ENCODE results near the gene PFKFB4.

DNA sequence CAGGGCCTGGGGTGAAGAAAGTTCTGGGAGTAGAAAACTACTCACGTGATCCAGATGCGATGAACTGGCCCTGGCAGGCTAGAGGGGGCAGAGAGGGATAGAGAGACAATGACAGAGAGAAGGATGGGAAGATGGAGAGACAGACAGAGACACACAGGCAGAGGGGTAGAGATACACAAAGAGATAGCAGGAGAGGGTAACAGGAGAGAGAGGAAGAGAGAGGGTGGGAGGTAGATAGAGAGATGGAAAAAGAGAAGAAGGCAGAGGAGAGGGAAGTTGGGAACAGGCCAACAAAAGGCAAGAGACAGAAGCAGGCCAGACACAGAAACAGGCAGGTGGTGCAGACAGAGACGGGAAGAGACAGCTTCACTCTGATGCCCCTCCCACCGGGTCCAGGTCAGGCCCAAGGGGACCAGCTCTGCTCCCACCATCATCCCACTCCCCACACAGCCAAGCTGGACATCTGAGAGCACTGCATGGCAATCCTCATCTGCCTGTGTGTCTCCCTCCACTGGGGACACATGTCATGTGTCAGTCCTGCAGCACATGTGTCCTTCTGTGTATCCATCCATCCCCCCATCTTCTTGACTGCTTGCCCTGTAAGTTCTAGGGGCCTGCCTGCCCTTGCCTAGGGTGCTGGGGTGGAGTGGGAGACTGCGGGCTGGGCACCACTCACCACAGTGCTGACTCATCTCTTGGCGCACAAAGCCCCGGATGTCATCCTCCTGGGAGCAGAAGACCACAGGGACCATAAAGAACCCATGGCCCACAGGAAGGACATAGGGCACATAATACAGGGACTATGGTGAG lies 9.2 kb upstream of the PFKFB4 start:
- TF ChIP-seq, protein P1, sequence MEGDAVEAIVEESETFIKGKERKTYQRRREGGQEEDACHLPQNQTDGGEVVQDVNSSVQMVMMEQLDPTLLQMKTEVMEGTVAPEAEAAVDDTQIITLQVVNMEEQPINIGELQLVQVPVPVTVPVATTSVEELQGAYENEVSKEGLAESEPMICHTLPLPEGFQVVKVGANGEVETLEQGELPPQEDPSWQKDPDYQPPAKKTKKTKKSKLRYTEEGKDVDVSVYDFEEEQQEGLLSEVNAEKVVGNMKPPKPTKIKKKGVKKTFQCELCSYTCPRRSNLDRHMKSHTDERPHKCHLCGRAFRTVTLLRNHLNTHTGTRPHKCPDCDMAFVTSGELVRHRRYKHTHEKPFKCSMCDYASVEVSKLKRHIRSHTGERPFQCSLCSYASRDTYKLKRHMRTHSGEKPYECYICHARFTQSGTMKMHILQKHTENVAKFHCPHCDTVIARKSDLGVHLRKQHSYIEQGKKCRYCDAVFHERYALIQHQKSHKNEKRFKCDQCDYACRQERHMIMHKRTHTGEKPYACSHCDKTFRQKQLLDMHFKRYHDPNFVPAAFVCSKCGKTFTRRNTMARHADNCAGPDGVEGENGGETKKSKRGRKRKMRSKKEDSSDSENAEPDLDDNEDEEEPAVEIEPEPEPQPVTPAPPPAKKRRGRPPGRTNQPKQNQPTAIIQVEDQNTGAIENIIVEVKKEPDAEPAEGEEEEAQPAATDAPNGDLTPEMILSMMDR (IDR thresholded peaks at IDR 0.05; ENCODE audit: poor library complexity), result no peak
- TF ChIP-seq EZH2 (IDR thresholded peaks at IDR 0.05; ENCODE audit: borderline replicate concordance), result no peak

Measured in hepatocyte (in vitro differentiated cells).